DLD1 (cell line): Measurements from ENCODE around the gene SHC4.

Experiments used
- in situ Hi-C: cut with HindIII; loops from 2 replicates; pipeline ENCODE4 v1.10.0; 2017; ENCODE audit warnings: low sequenced_read_pairs

SHC4 gene, protein sequence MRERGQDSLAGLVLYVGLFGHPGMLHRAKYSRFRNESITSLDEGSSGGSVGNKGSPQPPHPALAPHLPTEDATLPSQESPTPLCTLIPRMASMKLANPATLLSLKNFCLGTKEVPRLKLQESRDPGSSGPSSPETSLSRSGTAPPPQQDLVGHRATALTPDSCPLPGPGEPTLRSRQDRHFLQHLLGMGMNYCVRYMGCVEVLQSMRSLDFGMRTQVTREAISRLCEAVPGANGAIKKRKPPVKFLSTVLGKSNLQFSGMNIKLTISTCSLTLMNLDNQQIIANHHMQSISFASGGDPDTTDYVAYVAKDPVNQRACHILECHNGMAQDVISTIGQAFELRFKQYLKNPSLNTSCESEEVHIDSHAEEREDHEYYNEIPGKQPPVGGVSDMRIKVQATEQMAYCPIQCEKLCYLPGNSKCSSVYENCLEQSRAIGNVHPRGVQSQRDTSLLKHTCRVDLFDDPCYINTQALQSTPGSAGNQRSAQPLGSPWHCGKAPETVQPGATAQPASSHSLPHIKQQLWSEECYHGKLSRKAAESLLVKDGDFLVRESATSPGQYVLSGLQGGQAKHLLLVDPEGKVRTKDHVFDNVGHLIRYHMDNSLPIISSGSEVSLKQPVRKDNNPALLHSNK

GRCh38 chr15:48963524-48964113 lies at the start of gene SHC4:
SHC4 (minus strand) TSS chr15:48963919; CDS start chr15:48963015, 904 bp downstream.
- in situ Hi-C loops: no loop called here

DNA sequence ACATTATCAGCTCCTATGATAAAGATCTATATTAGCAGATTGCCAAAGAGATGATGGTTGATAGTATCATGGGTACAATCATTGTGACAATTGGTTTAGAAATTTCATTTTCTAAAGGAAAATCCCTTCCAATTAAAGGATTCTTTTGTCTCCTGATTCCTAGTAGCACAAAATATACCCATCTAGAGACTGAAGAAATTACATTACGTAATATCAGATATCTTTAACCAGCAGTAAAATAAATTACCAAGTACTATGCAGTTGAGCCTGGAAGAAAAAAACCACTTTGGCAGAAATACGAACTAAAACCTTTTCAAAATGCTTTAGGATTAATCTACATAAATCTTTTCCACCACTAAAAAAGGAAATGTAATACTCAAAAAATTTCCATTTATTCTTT lies 35.6 kb upstream of the SHC4 start:
- in situ Hi-C loops: no loop called here

GRCh38 chr15:48996276-48996675 lies 32.6 kb upstream of the SHC4 start:
- in situ Hi-C loops: no loop called here

DNA sequence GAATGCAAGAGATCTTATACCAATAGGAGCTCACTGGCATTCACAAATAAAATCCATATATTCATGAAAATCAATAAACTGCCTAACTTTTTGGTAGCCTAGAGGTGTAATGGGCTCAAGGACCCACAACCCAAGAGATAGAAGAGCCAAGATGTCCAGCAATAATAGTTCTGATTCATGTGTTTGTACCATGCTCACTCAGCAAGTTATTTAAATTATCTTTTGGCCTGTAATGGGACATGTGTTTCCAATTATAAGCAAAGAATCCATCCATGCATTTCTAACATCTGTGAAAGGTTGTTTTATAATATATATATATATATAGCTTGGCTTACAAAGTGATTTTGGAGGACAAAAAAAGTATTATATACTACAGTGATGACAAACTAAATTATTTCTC lies 29.7 kb upstream of the SHC4 start:
- in situ Hi-C loops: no loop called here

- in situ Hi-C loops: no loop called here
Measured at GRCh38 chr15:48992545-48992944, 28.8 kb upstream of the SHC4 start.

GRCh38 chr15:48992096-48992495 lies 28.4 kb upstream of the SHC4 start:
- in situ Hi-C loops: no loop called here

DNA sequence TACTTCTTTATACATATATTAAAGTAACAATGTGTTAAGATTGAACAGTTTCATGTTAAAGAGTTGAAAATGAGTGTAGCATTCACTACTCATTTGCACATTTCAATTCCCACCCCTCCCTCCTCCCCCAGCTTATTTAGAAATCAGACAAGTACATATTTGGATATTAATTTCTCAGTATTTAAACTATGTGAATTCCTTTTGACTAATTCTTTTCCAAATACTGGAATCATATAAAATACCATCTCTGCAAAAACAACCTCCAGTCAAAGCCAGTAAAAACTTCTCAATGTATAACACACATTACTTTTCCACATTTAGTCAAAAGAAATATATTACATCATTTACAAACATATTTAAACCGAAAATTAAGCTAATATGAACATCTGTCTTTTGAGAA lies 25.5 kb upstream of the SHC4 start:
- in situ Hi-C loops: no loop called here

DNA sequence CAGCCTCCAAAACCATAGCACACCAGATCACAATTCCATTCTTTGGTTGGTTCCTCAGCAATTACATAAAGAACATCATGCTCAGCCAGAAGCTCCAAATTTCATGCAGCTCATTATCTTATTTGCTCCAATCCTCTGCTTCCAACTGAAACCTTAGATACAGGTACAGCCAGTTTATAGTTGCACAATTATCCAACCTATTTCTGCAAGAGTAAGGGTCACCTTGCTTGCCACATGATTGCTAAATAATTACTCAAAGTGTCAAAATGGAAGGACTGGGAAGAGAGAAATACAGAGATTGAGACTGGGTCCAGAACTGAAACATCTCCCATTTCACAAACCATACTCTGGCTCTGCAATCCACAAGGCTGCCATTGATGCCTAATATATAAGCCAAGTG lies 23.4 kb upstream of the SHC4 start:
- in situ Hi-C loops: no loop called here

- in situ Hi-C loops: no loop called here
Measured at GRCh38 chr15:48986240-48986639, 22.5 kb upstream of the SHC4 start.

GRCh38 chr15:48985516-48985915 lies 21.8 kb upstream of the SHC4 start:
- in situ Hi-C loops: no loop called here

DNA sequence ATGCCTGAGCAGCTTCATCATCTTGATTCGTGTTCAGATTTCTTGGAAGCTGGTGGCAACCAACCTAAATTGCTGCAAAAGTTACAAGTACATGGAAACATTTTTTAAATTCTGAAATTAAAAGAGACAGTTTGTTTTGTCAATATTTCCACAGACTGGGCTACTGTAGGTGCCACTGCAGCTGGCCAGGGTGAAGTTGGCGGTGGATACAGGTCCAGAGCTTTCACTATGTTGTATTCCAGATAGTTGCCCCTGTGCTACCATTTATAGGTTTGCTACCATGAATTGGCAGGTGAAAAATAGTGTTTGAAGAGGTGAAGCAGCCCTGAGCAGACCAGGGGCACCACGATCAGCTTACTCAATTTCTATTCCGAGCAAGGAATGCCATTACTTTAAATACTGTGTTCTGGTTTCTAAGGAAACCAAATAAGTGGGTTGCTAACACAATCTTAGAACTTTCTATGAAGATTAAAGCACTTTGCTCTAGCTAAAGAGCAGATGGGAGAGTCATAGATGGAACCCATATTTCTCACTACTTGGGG lies 21.2 kb upstream of the SHC4 start:
- in situ Hi-C loops: no loop called here

DNA sequence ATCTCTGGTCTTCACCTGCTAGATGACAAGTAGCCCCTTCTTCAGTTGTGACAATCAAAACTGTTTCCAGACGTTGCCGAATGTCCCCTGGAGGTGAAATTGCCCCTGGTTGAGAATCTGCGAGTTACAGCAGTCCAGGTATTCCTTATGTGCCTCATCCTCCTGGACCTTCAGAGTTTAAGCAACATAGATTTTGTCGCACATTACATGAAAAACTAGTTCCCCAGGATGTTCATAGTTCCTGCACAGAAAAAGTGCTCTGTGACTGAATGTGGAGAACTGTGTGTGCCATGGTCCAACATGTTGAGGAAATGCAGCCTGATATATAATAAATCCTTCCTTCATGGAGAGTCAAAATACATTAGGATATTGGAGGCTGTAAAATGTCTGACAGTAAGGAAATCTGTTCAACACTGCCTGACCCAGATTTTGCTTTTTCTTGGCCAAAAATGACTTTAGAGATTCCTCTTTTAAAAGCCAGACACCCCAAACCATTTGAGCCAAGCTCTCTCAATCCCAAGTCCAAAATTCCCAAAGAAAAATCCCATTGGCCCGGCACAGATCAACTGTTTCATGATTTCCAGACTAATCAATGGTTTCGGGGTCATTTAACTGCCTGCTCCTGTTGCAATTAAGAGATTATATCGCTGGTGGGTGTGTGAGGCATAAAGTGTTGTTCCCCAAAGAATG lies 20.4 kb upstream of the SHC4 start:
- in situ Hi-C loops: no loop called here

DNA sequence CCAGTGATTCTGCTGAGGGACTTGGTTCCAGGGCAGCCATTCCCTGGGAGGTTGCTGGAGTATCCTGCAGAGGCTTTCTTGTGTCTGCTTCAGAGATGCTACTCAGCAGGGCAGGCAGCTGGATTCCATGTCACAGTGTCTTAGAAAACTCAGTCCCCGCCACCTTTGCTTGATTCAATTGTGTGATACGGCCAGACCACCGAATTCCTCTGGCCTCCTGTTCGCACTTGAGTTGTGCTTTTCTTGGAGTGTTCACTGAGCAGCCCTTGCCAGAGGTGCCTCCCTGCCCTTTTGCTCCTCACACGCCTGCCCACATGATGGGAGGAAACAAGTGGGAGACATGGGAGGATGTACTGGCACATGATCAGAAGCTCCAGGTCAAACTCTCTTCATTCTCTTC lies 19.6 kb upstream of the SHC4 start:
- in situ Hi-C loops: no loop called here

DNA sequence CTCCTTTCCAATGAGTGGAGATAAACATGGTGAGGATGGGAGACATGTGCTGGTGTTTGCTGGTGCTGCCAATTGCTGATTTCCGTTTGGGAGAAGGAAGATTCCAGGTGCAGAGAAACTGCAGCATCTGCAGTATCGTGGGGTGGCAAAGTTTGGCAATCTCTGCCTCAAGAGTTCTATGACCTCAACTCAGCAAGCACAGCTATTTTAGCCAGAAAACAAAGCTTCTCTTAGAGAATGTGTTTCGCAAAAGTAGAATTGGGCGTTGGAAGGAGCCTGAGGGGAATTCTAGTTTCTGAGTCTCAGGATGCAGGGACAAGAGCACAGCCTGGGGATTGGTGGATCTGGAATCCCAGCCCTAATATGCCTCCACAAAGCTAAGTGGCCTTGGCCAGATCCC lies 18.2 kb upstream of the SHC4 start:
- in situ Hi-C loops: no loop called here

DNA sequence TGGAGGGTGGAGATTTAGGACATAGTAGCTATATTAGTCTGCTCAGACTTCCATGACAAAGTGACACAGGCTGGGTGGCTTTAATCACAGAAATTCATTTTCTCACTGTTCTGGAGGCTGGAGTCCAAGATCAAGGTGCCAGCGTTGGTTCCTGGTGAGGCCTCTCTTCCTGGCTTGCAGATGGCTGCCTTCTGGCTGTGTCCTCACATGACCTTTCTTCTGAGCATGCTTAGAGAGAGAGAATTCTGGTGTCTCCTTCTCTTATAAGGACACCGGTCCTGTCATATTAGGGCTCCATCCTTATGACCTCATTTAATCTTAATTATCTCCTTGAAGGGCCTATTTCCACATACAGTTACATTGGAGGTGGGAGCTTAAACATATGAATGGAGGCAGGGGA lies 14.9 kb upstream of the SHC4 start:
- in situ Hi-C loops: no loop called here

GRCh38 chr15:48976444-48977088 lies 12.8 kb upstream of the SHC4 start:
- in situ Hi-C loops: no loop called here

DNA sequence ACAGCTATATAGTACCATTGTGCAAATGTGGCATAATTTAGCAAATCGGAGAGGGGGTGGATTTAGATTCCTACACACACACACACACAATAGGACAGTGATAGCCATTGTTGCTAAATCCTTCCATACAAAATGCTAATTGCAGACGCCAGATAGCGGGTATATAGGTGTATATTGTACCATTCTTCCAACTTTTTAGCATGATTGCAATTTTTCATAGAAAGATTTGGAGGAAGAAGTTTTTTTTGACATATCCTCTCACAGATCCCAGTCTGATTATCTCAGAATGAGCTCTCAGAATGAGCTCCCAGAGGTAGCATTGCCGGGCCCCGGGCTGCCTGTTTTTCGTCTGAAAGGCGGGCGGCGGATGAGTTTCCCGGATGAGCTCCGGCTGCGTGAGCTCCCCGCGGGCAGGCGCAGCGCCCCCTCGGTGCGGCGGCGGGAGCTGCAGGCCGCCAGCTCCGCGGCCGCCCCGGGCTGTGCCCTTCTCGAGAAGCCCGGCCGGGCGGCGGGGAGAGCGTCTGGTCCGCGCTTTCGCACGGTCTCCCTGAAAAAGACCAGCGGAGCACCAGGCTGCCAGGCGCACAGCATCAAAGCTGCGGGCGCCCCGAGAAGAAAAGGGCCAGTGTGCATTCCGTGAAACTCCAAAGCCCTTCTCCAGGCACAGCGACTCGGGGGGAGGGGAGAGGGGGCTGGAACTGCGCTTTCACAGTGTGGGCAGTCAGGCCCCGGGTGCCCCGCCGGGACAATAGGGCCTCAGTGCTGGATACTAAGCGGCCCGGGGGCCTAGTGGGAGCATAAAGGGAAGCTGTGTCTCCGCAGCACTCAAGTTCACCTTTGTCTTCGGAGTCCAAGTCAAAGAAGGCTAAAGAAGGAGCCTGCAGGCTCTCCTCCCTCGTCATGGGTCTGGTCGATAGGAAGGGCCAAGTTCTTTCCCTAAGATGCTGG lies 12.0 kb upstream of the SHC4 start:
- in situ Hi-C loops: no loop called here

- in situ Hi-C loops: no loop called here
Measured at GRCh38 chr15:48974882-48975281, 11.2 kb upstream of the SHC4 start.

DNA sequence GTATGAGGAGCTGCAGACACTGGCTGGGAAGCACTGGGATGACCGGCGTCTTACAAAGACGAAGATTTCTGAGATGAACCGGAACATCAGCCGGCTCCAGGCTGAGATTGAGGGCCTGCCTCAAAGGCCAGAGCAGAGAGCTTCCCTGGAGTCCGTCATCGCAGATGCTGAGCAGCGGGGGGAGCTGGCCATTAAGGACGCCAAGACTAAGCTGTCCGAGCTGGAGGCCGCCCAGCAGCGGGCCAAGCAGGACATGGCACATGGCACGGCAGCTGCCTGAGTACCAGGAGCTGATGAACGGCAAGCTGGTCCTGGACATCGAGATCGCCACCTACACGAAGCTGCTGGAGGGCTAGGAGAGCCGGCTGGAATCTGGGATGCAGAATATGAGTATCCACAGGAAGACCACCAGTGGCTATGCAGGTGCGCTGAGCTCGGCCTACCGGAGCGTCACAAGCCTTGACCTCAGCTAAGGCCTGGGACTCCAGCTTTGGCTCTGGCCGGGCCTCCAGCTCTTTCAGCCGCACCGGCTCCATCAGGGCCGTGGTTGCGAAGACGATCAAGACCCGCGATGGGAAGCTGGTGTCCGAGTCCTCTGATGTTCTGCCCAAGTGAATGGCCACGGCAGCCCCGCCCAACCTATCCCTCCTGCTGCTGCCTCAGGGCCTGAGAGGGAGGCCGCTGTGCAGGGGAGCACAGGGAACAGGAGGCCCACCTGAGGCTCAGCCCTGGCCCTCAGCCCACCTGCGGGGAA lies 9.2 kb upstream of the SHC4 start:
- in situ Hi-C loops: no loop called here
